Lung (tissue), 12 donors: ENCODE results near the gene TRIM41. TPM values are rescaled to one million over a fixed set of nuclear protein-coding genes. Genes with fewer than 3 reads are reported as not detected.
"Not testable (repeated sequence)": the region's sequence is repeated elsewhere in the genome, so short reads cannot be mapped to it uniquely, and the experiment has no call there.

Experiments used
- ATAC-seq: fragments of 200-7000 bp; cut with Tn5 transposase; one replicate; pipeline ENCODE4 v1.9.1; 2020; ENCODE audit warnings: moderate number of reproducible peaks; ENCODE audit not compliant: insufficient read depth, low FRiP score
- DNase-seq, 3 donors: peaks; one replicate each; pipeline ENCODE4 v3.0.0-alpha.2; 2013 to 2017
- H3K27ac ChIP-seq, 2 donors: one replicate each; pipeline ENCODE4 v1.5.1; 2013; ENCODE audit warnings: mild to moderate bottlenecking in 2 of 2, moderate library complexity in 2 of 2, control low read depth in 1 of 2, inconsistent platforms in 1 of 2, low read depth in 1 of 2, low read length in 1 of 2
- H3K27me3 ChIP-seq, 3 donors: one replicate each; pipeline ENCODE4 v1.5.1; 2013; ENCODE audit warnings: low read length in 2 of 3; ENCODE audit not compliant: control insufficient read depth in 3 of 3, insufficient read depth in 3 of 3
- H3K36me3 ChIP-seq, 4 donors: one replicate each; pipeline ENCODE4 v1.5.1; 2013; ENCODE audit warnings: low read length in 4 of 4, mild to moderate bottlenecking in 1 of 4, moderate library complexity in 1 of 4; ENCODE audit not compliant: control insufficient read depth in 4 of 4, insufficient read depth in 4 of 4
- H3K4me1 ChIP-seq, 5 donors: one replicate each; pipeline ENCODE4 v1.5.1; 2013; ENCODE audit warnings: low read length in 5 of 5, mild to moderate bottlenecking in 2 of 5, moderate library complexity in 1 of 5; ENCODE audit not compliant: control insufficient read depth in 5 of 5, insufficient read depth in 5 of 5
- H3K4me3 ChIP-seq: one replicate; pipeline ENCODE4 v1.5.1; 2013; ENCODE audit warnings: mild to moderate bottlenecking, control low read depth, moderate library complexity
- H3K9ac ChIP-seq, 2 donors: one replicate each; pipeline ENCODE4 v1.5.1; 2013; ENCODE audit warnings: low read length in 2 of 2, control low read depth in 1 of 2; ENCODE audit not compliant: insufficient read depth in 1 of 2
- H3K9me3 ChIP-seq, 4 donors: one replicate each; pipeline ENCODE4 v1.5.1; 2013; ENCODE audit warnings: low read length in 3 of 4, mild to moderate bottlenecking in 1 of 4, moderate library complexity in 1 of 4; ENCODE audit not compliant: control insufficient read depth in 4 of 4, insufficient read depth in 3 of 4
- CTCF ChIP-seq: IDR thresholded peaks from 2 replicates; pipeline ENCODE4 v1.5.1; 2012; ENCODE audit warnings: mild to moderate bottlenecking; ENCODE audit errors: control extremely low read depth, extremely low read depth
- WGBS, 2 donors: extraction: QIAGEN DNeasy Blood & Tissue Kit; methylation state at CpG; one replicate each; pipeline ENCODE4 v1.1.7; 2013; 5-methylcytosine and 5-hydroxymethylcytosine counted together
- polyA plus RNA-seq, 2 donors: library from polyadenylated mRNA; stranded (reverse); fragments of 200-250 nt; gene quantifications; one replicate each; pipeline ENCODE4 v1.2.1, GENCODE V29; 2013
- total RNA-seq, 2 donors: library from RNA; depleted of rRNA in 1 of 2; stranded (reverse); fragments of >200 nt in 1 of 2; gene quantifications; one replicate each; pipeline ENCODE4 v1.2.1, GENCODE V29; 2014 to 2021
- donor health status: control.
- donor health status: control.
- donor health status: Bipolar disorder and iron deficiency.
- donor health status: healthy.
- donor health status: DM: yes; HTN: yes; CAD: no.

Gene TRIM41
- total and polyA plus RNA-seq, 4 donors, result 13.1 to 38.6 (median 22.2) TPM

- no peak for TF ChIP-seq CTCF
- Histone ChIP-seq H3K27ac (no peak overlapping the region), H3K9ac (no peak overlapping the region), H3K9me3 (no peaks in the 10 kb centered on the region), H3K4me1 (no peaks in the 10 kb centered on the region), H3K27me3 (no peaks in the 10 kb centered on the region), H3K36me3 (no peaks in the 10 kb centered on the region), H3K4me3 (no peak overlapping the region)
- DNase-seq (no peak), ATAC-seq (no peak)
- 93 to 94% methylated on average over 16 to 18 of the region's 18 CpGs for whole genome bisulfite sequencing, 2 donors
Observed at GRCh38 chr5:181281984-181282316, 58.9 kb downstream of the TRIM41 start.

GRCh38 chr5:181282415-181282814, 59.3 kb downstream of the TRIM41 start:
- H3K9me3 ChIP-seq, H3K9ac ChIP-seq, H3K27ac ChIP-seq, H3K27me3 ChIP-seq, ATAC-seq, H3K4me1 ChIP-seq, H3K36me3 ChIP-seq, DNase-seq, H3K4me3 ChIP-seq: not testable (repeated sequence)
- WGBS, 2 donors, result 87% methylated on average over 16 of the region's 16 CpGs

- peaks cover 0 to under 1% (median 0%) of the 10 kb centered on the region in 4 donors for H3K36me3 ChIP-seq
- no peak for TF ChIP-seq CTCF
- DNase-seq (no peak), ATAC-seq (no peak)
- H3K4me1 ChIP-seq, result no peaks in the 10 kb centered on the region
- H3K9ac ChIP-seq, result no peak overlapping the region
- H3K27ac ChIP-seq, result no peak overlapping the region
- no peaks in the 10 kb centered on the region for H3K9me3 ChIP-seq
- 88 to 97% methylated on average over 7 of the region's 7 CpGs for WGBS, 2 donors
- H3K27me3 ChIP-seq, result no peaks in the 10 kb centered on the region
- no peak overlapping the region for H3K4me3 ChIP-seq
Observed at GRCh38 chr5:181282874-181283273, 59.8 kb downstream of the TRIM41 start.

GRCh38 chr5:181283347-181283746, 60.3 kb downstream of the TRIM41 start:
- 82 to 87% methylated on average over 13 of the region's 13 CpGs for WGBS, 2 donors
- Histone ChIP-seq H3K9me3 (no peaks in the 10 kb centered on the region), H3K27ac (no peak overlapping the region), H3K27me3 (no peaks in the 10 kb centered on the region), H3K9ac (no peak overlapping the region), H3K4me1 (no peaks in the 10 kb centered on the region), H3K36me3 (peaks cover 0 to 2% (median 0%) of the 10 kb centered on the region in 4 donors), H3K4me3 (no peak overlapping the region)
- TF ChIP-seq CTCF, result no peak
- no peak for DNase-seq
- ATAC-seq, result no peak

GRCh38 chr5:181283841-181284755, 61.0 kb downstream of the TRIM41 start:
- H3K36me3 ChIP-seq, H3K4me3 ChIP-seq, H3K27me3 ChIP-seq, ATAC-seq, H3K9ac ChIP-seq, H3K27ac ChIP-seq, H3K9me3 ChIP-seq, H3K4me1 ChIP-seq, DNase-seq: not testable (repeated sequence)
- 63 to 74% methylated on average over 4 to 5 of the region's 6 CpGs for WGBS, 2 donors
